HG03432 (cell line): ENCODE measurements around the gene GATAD2A.

ENCODE experiments used
- ATAC-seq: cut with Tn5 transposase; IDR thresholded peaks from one replicate; pipeline ENCODE4 v1.9.1; 2021; ENCODE audit warnings: mild to moderate bottlenecking, moderate library complexity; ENCODE audit not compliant: unreplicated experiment

The GATAD2A gene

DNA sequence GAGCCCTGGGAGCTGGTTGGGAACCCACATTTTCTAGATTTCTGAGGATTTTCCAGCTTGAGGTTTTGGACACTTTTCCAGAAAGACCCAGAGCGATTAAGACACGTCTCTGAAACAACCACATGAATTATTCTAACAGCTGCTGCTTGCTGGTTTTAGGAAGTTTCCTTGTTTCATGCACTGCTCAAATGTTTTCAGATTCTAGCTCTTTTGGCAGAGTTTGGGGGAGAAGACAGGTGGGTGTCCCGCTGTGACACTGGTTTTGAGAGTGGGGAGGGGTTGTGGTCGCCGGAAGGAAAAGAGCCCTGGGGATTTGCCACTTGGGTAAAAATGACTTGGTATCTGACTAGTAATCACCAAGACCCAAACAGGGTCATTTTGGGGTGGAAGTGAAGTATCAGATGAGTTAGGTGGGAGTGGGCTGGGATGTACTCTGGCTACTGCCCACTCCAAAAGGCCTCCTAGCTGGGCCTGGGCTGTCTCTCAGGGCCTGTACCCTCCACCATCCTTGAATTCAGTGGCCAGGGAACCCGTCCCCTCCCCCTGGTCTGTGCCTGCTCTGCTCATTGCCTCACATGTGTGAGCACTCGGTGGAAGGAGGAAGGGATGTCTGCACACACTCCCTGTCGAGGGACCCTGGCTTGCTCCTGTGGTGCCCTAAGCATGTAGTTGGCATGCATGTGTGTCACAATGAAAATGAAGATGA is 13.2 kb downstream of the GATAD2A start:
- no peak for ATAC-seq

DNA sequence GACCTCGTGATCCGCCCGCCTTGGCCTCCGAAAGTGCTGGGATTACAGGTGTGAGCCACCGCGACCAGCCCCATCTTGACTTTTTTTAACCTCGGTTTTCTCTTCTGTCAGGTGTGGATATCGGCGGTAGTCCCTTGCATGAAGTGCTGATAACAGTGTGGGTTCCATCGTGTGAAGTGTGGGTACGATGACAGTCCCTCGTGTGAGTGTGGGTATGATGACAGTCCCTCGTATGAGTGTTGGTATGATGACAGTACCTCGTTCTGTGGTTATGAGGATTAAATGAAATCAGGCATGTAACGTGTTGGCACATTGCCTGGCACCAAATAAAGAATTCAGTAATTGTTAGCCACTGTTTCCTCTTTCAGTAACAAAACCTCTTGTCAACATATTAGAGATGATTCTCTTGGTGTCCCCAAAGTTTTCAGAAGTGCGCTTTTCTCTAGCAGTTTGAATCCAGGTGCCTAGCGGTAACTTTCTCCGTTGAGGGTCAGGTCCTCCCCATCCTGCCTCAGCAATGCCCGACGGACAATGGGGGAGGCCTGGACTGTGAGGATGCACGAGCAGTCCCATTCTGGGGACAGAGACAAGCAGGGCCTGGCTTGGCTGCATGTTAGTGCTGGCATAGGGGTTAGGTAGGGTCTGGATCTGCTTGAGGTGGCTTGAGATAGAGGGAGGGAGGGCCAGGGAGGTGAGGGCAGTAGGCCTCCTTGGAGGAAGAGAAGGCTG is 15.3 kb downstream of the GATAD2A start:
- no peak for ATAC-seq

DNA sequence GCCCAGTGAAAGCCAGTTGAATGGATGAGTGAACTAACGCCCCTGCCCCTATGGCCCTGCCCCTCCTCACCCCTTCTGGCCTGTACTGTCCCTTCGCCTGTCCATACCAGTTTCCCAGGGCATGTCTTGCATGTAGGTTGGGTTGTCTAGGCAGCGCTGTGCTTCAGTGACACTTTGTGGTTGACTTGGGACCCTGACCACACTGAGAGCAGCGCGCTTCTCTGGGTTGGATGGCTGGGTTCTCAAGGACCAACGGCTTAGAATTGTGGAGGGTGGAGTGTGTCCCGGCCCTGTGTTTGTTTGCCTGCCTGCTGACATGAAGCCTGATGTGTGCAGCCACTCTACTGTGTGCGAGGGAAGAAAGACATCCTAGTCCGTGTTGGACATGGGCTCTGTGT is 15.8 kb downstream of the GATAD2A start:
- no peak for ATAC-seq

DNA sequence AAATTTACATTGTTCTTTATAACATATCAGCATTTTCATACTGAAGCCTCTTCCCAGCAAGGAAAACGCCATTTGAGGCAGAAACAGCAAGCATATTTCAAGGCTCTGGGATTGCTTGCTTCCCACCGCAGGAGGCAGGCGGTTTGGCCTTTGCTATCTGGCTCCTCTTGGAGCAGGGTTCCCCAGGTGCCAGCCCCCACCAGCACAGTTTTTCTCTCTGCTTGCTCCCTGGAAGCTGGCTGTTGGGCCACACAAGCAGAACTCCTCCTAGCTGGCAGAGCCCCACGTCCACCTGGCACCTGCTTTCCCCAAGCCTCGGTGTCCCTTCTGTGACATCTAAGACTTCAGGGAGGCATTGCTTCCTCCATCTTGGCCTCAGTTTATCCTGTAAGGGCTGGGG is 16.7 kb downstream of the GATAD2A start:
- no peak for ATAC-seq

GRCh38 chr19:19423322-19423721 is 17.8 kb downstream of the GATAD2A start:
- ATAC-seq, result no peak

DNA sequence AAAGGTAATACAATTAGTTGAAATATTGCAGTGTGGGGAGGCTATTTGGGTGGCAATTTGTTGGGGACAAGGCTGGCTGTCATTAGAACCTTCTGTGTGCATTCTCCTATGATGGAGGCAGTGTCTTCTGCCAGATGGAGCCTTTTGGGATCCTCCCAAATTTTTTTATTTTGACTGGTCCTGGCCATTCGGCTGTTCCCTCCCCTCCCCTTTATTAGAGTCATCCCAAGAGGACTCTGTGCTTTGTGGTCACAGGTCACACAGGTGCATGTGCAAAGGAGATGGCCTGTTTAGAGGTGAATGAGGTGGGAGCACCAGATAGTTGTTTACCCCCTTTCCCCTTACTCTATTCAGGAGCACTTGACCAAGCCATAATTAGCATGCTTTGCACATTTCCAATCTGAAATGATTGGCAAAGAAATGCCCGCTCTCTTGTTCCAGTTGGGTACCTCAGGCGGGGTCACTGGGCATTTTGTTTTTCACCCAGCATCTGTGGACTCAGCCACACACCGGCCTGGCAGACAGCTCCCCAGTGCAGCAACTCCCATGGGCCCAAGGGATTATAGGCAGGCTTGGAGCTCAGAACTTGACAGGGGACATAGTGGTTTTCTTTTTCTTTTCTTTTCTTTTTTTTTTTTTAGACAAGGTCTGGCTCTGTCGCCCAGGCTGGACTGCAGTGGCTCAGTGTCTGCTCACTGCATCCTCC is 19.8 kb downstream of the GATAD2A start:
- ATAC-seq, result no peak

DNA sequence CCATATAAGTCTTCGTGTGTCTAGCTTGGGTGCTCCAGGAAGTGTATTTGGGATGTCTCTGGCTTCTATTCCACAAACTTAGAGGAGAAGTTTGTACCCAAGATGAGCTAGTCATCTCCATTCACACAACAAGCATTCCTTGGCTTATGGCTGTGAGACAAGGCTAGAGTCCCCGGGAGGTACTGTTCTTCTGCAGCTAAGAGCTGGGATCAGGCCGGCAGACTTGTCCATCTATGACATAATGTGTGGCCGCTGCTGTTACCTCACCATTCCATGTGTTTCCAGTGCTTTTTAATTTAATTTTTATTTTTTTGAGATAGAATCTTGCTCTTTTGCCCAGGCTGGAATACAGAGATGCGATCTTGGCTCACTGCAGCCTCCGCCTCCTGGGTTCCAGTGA is 20.7 kb downstream of the GATAD2A start:
- no peak for ATAC-seq

- ATAC-seq, result no peak
Observed at GRCh38 chr19:19426799-19427198, 21.3 kb downstream of the GATAD2A start.

DNA sequence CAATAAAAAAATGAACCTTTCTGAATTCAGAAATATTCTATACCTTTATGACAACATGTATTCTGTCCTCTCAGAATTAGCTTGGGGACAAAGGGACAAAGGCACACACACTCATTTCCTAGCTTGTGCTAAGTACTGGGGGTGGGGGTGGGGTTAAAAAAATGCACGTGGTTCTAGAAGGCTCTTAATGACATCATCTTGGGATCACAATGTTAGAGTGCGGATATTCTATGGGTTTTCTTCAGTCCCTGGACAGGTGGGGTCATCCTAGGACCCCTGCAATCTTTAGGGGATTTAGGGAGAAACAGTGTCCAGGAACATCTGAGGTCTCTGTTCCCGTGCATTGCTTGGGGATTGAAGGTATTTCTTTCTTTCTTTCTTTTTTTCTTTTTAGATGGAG is 21.8 kb downstream of the GATAD2A start:
- ATAC-seq, result no peak

- ATAC-seq, result no peak
Observed at GRCh38 chr19:19427944-19428343, 22.5 kb downstream of the GATAD2A start.

DNA sequence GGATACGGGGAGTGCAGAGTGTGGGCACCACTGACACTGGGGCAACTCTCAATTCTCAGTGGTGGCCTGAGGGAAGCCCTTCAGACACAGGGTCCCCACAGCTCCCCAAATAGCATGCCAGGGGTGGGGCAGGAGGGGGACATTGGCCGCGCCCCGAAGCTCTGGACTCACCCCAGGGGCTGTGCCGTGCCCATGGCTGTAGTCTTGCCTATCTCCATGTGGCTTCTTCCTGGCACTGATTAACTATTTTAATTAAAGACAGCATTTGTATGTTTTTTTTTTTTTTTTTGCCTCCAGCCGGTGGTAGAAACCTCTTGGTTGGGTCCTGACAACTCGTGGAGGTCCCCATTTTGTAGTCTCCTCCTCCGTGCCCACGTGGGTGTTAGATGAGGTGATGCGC is 23.3 kb downstream of the GATAD2A start:
- ATAC-seq, result no peak

DNA sequence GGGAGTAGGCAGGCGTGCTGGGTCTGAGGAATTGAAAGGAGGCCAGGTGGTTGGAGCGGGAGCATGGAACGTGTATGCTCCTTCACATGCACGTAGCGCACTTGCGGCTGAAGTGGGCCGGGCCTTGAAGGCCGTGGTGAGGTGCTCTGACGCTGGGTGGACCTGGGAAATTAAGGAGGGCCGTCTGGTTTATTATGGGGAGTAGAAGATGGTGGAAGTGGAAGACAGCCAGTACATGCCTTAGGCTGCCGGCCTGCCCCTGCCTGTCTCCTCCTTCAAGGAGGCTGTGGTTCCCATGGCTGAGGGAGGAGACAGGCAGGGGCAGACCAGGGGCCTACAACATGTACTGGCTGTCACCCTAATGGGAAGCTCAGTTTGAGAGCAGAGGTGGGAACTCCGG is 23.9 kb downstream of the GATAD2A start:
- ATAC-seq, result no peak

DNA sequence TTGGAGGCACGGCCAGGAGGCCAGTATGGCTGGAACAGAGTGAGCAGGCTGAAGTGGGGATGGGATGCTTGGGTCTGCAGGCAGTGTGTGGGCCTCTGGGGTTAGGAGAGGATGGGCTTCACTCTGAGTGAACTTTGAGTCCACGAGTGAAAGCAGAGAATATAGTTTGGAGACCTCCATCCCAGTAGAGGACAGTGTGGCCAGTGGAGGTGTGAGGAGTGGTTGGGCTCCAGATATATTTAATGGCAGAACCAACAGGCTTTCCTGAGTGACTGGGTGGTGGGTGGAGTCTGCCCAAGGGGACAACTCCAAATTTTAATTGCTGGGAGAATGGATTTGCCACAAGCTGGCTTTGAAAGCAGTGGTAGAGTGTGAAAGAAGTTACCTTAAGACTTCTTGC is 27.3 kb downstream of the GATAD2A start:
- ATAC-seq, result no peak

DNA sequence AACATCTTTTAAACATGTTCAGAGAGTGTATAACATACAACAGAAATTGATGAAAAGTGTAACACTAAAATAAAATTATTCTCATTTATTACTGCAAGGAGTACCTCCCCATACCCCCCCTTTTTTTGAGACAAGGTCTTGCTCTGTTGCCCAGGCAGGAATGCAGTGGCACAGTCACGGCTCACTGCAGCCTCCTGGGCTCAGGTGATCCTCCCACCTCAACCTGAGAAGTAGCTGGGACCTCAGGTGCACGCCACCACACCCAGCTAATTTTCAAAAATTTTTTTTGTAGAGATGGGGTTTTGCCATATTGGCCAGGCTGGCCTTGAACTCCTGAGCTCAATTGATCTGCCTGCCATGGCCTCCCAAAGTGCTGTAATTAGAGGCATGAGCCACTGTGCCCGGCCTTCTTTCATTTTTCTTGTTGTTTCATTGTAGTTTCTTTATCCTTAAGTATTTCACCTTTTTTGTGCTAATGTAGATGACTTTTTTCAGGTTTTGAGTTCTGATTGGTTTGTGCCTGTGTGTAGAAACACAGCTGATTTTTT is 28.3 kb downstream of the GATAD2A start:
- no peak for ATAC-seq

DNA sequence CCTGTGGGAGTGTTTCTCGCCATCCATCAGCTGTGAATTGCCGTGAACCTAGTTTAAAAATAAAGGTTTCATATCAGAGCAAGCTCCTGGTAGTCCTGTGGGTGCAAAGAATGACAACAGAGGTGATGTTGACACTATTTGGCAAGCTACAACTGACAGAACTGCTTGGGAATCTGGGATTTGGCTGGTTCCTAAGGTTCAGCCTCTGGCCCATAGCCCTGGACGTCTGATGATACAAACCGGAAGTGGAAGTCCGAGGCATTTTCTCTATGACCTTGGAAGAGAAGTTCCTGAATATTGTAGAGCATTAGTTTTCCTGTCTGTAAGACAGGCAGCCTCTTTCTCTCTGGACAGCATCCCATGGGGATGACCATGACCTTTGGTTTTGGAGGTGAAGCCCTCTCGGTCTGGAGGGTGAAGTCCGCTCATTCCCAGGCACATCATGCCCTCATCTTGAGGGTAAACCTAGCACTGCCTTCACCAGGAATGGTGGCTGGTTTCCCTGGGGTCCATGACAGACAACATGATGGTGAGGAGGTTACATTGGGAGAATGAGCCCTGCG is 29.1 kb downstream of the GATAD2A start:
- ATAC-seq, result no peak

- ATAC-seq, result no peak
Observed at GRCh38 chr19:19436137-19436691, 30.7 kb downstream of the GATAD2A start.

- no peak for ATAC-seq
Observed at GRCh38 chr19:19438366-19439175, 33.1 kb downstream of the GATAD2A start.

DNA sequence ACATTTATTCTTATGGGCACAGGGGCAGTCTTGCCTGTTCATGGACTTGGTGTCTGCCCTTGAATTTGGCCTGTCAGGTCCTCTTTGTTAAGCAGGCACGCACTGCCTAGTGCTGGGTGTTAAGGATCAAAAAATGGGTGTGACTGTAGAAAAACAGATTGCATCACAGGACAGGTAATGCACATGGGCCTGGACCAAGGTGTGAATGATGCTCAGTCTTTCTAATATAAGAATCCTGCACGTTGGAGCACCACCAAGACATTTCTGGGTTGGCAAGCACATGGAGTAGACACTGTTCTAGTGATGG is 33.7 kb downstream of the GATAD2A start:
- no peak for ATAC-seq

DNA sequence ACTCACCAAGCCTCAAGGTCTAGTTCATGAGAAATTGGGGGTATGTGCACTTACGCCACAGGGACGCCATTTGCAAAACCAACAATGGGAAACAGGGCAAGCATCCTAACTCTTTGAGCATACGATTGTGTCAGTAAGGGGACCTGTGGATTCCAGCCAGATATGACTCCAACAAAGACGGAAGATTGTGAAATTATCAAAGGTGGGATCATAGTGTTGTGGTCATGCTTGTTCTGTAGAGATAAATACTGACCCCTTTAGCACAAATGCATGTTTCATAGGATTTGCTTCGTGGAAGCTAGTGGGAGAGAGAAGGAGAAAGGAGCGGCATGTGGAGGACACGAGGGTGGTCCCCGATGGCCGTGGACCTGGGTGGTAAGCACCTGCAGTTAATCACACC is 37.8 kb downstream of the GATAD2A start:
- ATAC-seq, result no peak

DNA sequence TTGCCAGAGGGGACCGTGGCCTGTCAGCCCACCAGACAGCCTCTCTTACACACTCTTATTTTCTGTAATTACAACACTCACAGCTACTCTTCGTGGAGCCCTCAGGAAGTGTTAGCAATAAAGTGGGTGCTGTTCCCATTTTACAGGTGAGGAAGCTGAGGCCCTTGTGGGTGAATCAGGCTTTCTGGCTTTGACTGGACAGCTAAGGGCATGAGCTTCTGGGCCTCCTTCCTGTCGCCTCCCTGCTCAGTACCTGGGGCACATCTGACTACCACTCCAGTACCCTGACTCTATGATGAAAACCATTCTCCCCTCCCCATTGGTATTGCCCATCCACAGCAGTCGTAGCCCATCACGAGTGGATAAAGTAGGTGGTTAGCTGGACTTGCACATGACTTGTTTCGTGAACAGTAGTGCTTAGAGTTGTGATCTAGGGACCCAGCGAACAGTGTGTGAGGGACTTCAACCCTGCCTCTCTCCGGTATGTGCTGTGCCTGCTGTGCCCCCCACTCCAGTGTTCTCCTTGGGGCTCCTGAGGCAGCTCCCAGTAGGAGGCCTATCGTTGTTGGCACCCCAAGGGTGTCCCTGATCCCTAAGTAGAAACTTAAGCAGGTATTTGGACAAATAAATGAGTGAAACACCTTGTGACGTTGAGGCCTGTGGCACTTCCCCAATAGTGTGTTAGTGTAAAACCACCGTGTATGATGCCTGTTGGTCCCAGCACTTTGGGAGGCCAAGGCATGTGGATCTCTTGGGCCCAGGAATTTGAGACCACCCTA is 38.6 kb downstream of the GATAD2A start:
- peak; percentile 8 for ATAC-seq
